Lung (tissue), 12 donors: ENCODE results near the gene UBE2A. TPM values are rescaled to one million over a fixed set of nuclear protein-coding genes. Genes with fewer than 3 reads are reported as not detected.

Source experiments
- ATAC-seq: fragments of 200-7000 bp; cut with Tn5 transposase; one replicate; pipeline ENCODE4 v1.9.1; 2020; ENCODE audit warnings: moderate number of reproducible peaks; ENCODE audit not compliant: insufficient read depth, low FRiP score
- DNase-seq, 3 donors: peaks; one replicate each; pipeline ENCODE4 v3.0.0-alpha.2; 2013 to 2017
- H3K27ac ChIP-seq, 2 donors: one replicate each; pipeline ENCODE4 v1.5.1; 2013; ENCODE audit warnings: mild to moderate bottlenecking in 2 of 2, moderate library complexity in 2 of 2, control low read depth in 1 of 2, inconsistent platforms in 1 of 2, low read depth in 1 of 2, low read length in 1 of 2
- H3K27me3 ChIP-seq, 3 donors: one replicate each; pipeline ENCODE4 v1.5.1; 2013; ENCODE audit warnings: low read length in 2 of 3; ENCODE audit not compliant: control insufficient read depth in 3 of 3, insufficient read depth in 3 of 3
- H3K36me3 ChIP-seq, 4 donors: one replicate each; pipeline ENCODE4 v1.5.1; 2013; ENCODE audit warnings: low read length in 4 of 4, mild to moderate bottlenecking in 1 of 4, moderate library complexity in 1 of 4; ENCODE audit not compliant: control insufficient read depth in 4 of 4, insufficient read depth in 4 of 4
- H3K4me1 ChIP-seq, 5 donors: one replicate each; pipeline ENCODE4 v1.5.1; 2013; ENCODE audit warnings: low read length in 5 of 5, mild to moderate bottlenecking in 2 of 5, moderate library complexity in 1 of 5; ENCODE audit not compliant: control insufficient read depth in 5 of 5, insufficient read depth in 5 of 5
- H3K4me3 ChIP-seq: one replicate; pipeline ENCODE4 v1.5.1; 2013; ENCODE audit warnings: mild to moderate bottlenecking, control low read depth, moderate library complexity
- H3K9ac ChIP-seq, 2 donors: one replicate each; pipeline ENCODE4 v1.5.1; 2013; ENCODE audit warnings: low read length in 2 of 2, control low read depth in 1 of 2; ENCODE audit not compliant: insufficient read depth in 1 of 2
- H3K9me3 ChIP-seq, 4 donors: one replicate each; pipeline ENCODE4 v1.5.1; 2013; ENCODE audit warnings: low read length in 3 of 4, mild to moderate bottlenecking in 1 of 4, moderate library complexity in 1 of 4; ENCODE audit not compliant: control insufficient read depth in 4 of 4, insufficient read depth in 3 of 4
- CTCF ChIP-seq: IDR thresholded peaks from 2 replicates; pipeline ENCODE4 v1.5.1; 2012; ENCODE audit warnings: mild to moderate bottlenecking; ENCODE audit errors: control extremely low read depth, extremely low read depth
- WGBS, 2 donors: extraction: QIAGEN DNeasy Blood & Tissue Kit; methylation state at CpG; one replicate each; pipeline ENCODE4 v1.1.7; 2013; 5-methylcytosine and 5-hydroxymethylcytosine counted together
- polyA plus RNA-seq, 2 donors: library from polyadenylated mRNA; stranded (reverse); fragments of 200-250 nt; gene quantifications; one replicate each; pipeline ENCODE4 v1.2.1, GENCODE V29; 2013
- total RNA-seq, 2 donors: library from RNA; depleted of rRNA in 1 of 2; stranded (reverse); fragments of >200 nt in 1 of 2; gene quantifications; one replicate each; pipeline ENCODE4 v1.2.1, GENCODE V29; 2014 to 2021
- donor health status: control.
- donor health status: control.
- donor health status: Bipolar disorder and iron deficiency.
- donor health status: healthy.
- donor health status: DM: yes; HTN: yes; CAD: no.

The UBE2A gene
- total and polyA plus RNA-seq, 4 donors: 44.9 to 50.4 (median 47.8) TPM

- DNase-seq: peak in 2 of 3 donors; percentile 44 to 51
- 0 to 25% methylated on average over 20 to 30 of the region's 30 CpGs for WGBS, 2 donors
- ATAC-seq: no peak
- H3K4me3 ChIP-seq: peak overlapping the region; percentile 32
- no peak for TF ChIP-seq CTCF
- H3K27ac ChIP-seq: peak overlapping the region; percentile 72 to 93
- H3K36me3 ChIP-seq: peaks cover 0 to 3% (median 0%) of the 10 kb centered on the region in 4 donors
- peaks cover 0 to 6% (median 3%) of the 10 kb centered on the region in 5 donors for H3K4me1 ChIP-seq
- H3K27me3 ChIP-seq: no peaks in the 10 kb centered on the region
- H3K9ac ChIP-seq: peak overlapping the region in 1 of 2 donors; percentile 84
- no peaks in the 10 kb centered on the region for H3K9me3 ChIP-seq
These were observed 446 bp upstream of the UBE2A start for GRCh38 chrX:119573840-119574393.

GRCh38 chrX:119579414-119579813 is 5.1 kb downstream of the UBE2A start:
- H3K36me3 ChIP-seq: peaks cover 0 to 3% (median under 1%) of the 10 kb centered on the region in 4 donors
- no peak for TF ChIP-seq CTCF
- no peak overlapping the region for H3K27ac ChIP-seq
- H3K4me3 ChIP-seq: no peak overlapping the region
- ATAC-seq (no peak), DNase-seq (no peak)
- no peak overlapping the region for H3K9ac ChIP-seq
- H3K27me3 ChIP-seq: no peaks in the 10 kb centered on the region
- peaks cover 0 to 6% (median 3%) of the 10 kb centered on the region in 5 donors for H3K4me1 ChIP-seq
- no peaks in the 10 kb centered on the region for H3K9me3 ChIP-seq

- Histone ChIP-seq H3K27me3 (no peaks in the 10 kb centered on the region), H3K9ac (no peak overlapping the region), H3K9me3 (peaks cover 0 to 2% (median 0%) of the 10 kb centered on the region in 4 donors), H3K27ac (no peak overlapping the region), H3K4me1 (no peaks in the 10 kb centered on the region), H3K4me3 (no peak overlapping the region), H3K36me3 (peaks cover 0 to 3% (median under 1%) of the 10 kb centered on the region in 4 donors)
- no peak for TF ChIP-seq CTCF
- DNase-seq: peak in 1 of 3 donors; percentile 1
- no peak for ATAC-seq
- WGBS, 2 donors: 60 to 71% methylated on average over 2 of the region's 2 CpGs
These were observed 9.2 kb downstream of the UBE2A start for GRCh38 chrX:119583431-119584059.
